NCI-H446 treated with DMSO at 0.1 percent for 48 hours (cell line): ENCODE measurements around the gene ADAMTS6.
"Not testable (repeated sequence)": the region's sequence is repeated elsewhere in the genome, so short reads cannot be mapped to it uniquely, and the experiment has no call there.

ENCODE experiments used
- DNase-seq: peaks from one replicate; lab custom pipeline; 2025; lab: John Stamatoyannopoulos, UW

The ADAMTS6 gene

DNA sequence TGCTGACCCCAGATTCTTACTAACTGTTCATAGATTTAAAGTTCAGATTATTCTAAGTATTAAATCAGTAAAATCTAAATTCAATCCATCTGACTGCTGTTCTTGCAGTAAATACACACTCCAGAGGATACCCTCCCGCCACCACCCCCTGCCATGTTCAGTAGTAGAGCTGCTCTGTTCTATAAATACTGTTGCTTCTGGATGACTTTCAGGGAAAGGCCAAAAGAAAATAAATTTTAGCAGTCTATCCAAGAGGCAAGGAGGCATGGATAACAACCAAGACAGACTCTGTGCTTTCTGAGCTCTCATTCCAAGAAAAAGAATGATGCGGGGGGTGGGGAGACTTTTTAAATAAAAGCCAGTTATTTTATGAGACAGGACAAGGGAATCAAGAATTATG, 115.1 kb downstream of the ADAMTS6 start:
- DNase-seq = peak; percentile 21

DNA sequence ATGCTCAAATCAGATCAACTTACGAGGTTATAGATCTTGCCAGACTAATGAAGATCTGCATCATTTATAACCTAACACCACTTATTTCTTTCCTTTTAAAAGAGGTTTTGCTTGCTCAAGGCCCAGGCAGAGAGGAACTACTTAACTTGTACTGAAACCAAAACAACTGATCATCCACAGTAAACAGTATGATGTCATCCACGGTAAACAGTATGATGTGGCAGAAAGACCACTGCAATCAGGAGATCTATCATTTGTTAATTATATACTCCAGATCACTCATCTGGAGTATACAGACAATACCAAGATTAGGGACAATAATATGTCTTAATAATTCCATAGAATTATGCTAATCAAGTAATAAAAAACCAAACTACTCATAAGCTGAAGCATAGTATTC, 116.8 kb downstream of the ADAMTS6 start:
- no peak for DNase-seq

DNA sequence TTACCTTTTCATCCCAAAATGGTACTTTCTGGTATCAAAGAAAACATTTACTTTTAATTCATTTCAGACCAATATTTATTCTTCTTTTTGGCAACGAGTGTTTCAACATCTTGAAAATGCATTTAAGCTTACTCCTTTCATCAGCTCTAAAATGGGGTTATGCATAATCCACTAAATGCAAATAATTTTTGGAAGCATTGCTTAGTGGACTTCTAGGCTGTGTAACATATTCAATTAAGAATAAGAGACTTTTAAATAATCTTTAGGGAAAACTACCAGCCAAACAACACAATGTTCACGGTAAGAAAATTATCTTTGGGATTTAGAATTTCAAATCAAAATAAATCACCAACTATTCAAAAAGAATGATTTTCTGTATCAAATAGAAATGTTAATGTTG, 118.2 kb downstream of the ADAMTS6 start:
- no peak for DNase-seq

DNA sequence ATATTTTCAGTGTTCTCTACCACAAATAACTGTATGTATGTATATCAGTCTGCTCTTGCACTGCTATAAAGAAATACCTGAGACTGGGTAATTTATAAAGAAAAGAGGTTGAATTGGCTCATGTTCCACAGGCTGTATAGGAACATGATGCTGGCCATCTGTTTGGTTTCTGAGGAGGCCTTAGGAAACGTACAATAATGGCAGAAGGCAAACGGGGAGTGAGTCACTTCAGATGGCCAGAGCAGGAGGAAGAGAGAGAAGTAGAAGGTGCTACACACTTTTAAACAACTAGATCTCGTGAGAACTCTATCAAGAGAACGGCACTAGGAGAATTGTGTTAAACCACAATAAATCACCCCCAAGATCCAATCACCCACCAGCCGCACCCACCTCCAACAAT, 121.7 kb downstream of the ADAMTS6 start:
- peak; percentile 41 for DNase-seq

DNA sequence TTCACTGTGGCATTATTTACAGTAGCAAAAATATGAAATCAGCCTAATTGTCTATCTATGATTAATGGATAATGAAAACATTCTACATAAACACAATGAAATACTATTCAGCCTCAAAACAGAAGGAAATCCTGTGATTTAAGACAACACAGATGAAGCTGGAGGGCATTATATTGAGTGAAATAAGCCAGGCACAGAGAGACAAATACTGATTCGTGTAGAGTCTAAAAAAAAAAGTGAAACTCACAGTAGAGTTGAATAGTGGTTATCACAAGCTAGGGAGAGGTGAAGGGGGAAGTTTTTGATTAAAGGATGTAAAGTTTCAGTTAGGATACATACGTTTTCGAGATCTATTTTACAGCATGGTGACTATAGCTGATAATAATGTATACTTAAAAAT, 122.2 kb downstream of the ADAMTS6 start:
- no peak for DNase-seq

DNA sequence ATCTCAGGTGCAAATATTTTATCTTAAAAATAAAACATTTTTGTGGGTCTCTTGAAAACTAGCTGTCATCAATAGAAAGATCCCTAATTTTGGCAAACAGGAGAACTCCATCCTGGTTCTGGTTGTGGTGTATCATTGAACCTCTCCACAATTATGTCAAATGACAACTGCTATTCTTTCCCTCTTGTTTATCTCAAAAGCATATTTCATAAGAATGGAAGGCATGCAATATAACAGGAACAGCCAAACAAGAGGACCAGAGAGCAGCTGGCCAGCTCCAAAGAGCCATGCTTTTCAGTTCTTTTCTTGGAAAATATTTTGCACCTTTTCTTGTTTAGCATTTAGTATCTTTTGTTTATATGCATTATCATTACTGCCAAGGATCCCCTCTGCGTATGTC, 125.4 kb downstream of the ADAMTS6 start:
- DNase-seq = no peak

DNA sequence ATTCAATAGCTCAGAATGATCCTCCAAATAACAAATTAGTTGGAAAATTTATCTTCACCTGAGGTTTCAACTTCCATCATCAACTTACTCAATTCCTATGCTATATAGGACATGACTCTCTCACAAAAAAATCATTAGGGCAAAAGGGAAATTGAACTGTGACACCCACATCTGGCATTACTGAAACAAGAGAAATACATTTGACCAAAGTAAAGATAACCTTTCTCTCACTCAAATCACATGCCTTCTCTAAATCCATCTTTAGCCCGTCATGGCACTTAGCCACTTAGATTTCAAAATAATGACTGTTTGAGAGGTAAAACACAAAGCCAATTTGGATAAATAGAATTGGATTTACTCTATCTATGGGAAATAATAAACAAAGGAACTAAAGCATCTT, 126.4 kb downstream of the ADAMTS6 start:
- DNase-seq = no peak

DNA sequence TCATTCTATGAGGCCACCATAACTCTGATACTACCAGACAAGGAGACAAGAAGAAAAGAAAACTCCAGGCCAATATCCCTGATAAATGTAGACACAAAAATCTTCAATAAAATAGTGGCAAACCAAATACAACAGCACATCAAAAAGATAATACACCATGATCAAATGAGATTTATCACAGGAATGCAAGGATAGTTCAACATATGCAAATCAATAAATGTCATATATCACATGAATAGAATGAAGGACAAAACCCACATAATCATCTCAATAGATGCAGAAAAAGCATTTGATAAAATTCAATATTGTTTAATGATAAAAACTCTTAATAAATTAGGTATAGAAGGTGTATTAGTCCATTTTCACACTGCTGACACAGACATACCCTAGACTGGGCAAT, 139.9 kb downstream of the ADAMTS6 start:
- no peak for DNase-seq

DNA sequence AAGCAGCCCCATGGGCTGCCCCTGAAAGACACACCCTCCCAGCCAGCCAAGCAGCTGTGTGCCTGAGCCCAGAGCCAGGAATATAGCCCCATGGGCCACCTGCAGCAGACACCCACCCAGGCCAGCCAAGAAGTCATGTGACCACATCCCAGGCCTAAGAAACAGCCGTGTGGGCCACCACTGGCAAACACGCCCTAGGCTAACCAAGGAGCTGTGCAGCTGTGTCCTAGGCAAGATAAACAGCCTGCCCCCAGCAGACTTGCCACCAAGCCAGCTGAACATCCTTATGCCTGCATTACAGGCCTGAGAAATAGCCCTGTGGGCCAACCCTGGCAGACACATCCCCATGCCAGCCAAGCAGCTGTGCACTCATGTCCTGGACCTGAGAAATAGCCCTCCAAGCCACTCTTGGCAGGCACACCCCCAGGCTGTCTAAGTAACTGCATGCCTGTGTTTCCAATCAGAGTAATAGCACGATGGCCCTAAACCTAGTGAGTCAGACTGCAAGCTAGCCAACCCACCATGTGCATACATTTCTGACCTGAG, 143.0 kb downstream of the ADAMTS6 start:
- DNase-seq = peak; percentile 73

DNA sequence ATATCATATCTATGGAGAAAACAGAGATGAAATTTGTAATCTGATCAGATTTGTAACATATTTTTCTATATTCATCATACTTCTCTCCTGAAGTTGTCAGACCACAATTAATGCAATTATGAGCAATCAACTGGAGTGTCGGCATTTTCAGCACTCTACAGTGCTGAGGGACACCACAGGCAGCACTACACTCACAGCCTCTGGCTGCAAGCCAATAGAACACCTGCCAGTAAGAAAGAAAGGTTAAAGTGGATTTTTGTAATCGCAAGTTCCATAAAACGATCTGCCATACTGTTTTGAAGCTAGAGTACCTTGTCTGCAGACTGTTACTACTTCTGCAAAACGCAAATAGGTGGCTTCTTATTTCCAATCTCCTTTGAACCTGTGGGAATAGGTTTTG, 147.6 kb downstream of the ADAMTS6 start:
- DNase-seq = no peak

DNA sequence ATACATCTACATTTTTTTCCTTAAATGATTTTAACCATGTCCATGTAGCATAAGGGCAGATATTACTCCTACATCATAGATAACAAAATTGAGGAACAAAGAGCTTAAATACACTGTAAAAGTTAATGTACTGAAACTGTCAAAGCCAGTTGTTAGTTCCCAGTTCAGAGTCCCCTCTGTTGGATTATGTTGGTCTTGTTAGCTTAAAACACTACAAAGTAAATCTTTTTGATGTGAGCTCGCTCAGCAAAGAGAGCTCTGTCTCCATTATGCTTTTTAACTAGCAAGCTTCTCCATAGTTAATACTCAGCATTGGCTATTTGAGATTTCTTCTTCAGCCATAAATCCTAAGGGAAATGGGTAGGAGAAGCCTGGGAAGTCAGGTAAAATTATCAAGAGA, 149.1 kb downstream of the ADAMTS6 start:
- no peak for DNase-seq

DNA sequence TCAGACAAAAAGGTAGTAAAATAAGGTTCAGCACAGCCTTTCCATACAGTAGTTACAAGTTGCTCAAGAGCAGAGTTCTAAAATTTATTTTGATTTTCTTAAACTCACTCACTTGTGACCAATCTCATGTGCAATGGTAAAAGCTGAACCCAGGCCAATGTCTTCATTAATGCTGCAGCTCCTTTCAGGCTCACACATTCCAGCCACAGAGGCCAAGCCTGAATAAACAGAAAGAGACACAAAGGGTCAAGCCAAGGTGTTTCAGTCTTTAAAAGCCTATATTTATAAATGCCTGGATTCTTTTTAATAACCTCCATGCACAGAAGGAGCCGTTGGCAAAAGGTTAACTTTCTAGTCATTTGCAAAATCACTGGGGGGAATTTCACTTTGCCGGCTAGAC, 152.5 kb downstream of the ADAMTS6 start:
- no peak for DNase-seq

DNA sequence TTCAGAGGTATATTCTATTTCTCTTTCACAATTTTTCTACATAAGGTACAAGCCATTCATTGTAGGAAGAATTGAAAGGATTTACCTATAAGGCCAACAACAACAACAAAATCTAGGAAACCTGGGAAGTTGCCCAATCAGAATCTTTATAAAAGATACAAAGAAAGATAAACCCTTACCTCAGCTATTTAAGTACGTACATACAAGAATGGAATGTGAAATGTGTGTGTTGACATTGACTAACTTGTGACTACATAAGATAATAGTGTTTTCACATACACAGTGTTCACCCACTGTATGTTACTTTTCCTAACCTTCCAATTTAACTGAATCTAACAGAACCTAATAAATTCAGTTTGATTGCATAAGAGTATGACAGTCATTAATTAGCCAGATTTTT, 154.1 kb downstream of the ADAMTS6 start:
- no peak for DNase-seq

DNA sequence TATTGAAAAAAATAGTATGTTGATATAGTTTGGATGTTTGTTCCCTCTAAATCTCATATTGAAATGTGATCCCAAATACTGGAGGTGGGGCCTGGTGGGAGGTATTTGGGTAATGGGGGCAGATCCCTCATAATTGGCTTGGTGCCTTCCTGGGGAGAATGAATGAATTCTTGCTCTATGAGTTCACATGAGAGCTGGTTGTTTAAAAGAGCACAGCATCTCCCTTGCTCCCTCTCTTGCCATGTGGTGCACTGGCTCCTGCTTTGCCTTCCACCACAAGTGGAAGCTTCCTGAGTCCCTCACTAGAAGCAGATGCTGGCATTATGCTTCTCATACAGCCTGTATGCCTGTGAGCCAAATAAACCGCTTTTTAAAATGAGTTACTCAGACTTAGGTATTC, 154.8 kb downstream of the ADAMTS6 start:
- no peak for DNase-seq

DNA sequence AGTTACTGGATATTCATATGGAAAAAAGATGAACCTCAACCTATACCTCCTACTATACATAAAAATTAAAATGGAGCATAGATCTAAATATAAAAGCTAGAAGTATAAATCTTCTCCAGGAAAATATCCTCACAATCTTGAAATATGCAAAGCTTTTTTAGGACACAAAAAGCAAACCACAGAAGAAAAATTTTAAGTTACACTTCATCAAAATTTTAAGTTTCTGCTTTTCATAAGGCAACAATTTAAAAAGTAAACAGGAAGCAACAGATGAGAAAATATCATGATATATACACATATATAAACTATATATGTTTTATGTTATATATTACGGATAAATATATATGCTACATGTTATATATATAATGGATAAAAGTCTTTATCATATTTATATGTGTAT, 157.5 kb downstream of the ADAMTS6 start:
- no peak for DNase-seq

DNA sequence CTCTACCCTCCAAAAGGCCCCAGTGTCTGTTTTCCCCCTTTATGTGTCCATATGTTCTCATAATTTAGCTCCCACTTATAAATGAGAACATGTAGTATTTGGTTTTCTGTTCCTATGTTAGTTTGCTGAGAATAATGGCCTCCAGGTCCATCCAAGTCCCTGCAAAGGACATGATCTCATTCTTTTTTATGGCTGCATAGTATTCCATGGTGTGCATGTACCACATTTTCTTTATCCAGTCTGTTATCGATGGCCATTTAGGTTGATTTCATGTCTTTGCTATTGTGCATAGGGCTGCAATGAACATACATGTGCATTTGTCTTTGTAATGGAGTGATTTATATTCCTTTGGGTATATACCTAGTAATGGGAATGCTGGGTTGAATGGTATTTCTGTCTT, 161.0 kb downstream of the ADAMTS6 start:
- not testable (repeated sequence) for DNase-seq

DNA sequence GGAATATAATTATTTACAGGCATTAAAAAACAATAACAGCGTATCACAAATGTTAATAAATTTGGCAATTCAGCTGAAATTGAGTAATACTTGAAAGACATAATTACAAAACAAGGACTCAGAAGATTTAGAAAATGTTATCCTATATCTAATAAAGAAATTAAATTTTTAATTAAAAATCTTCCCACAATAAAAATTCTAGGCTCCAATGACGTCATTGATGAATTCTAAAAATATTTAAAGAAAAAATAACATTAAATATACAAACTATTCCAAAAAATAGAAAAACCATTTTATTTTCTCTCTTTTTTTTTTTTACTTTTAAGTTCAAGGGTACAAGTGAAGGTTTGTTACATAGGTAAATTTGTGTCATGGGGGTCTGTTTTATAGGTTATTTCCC, 161.5 kb downstream of the ADAMTS6 start:
- no peak for DNase-seq

DNA sequence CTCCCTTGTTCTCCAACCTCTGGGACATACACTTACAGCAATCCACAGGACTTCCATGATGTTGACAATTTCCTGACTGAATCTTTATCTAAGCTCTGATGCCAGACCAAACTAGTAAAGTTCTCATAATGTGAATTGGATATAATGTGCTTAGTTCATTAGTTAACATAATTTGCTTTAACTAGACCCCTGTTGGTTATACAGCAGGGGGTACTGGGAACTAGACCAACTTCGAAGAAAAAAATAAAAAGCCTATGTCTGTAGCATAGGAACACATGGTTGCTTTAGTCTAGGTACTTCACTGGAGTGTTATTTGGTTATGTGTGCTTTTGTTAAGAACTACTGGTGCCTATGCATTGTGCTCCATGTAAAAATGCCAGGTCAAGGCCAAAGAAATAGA, 173.8 kb downstream of the ADAMTS6 start:
- peak; percentile 44 for DNase-seq

DNA sequence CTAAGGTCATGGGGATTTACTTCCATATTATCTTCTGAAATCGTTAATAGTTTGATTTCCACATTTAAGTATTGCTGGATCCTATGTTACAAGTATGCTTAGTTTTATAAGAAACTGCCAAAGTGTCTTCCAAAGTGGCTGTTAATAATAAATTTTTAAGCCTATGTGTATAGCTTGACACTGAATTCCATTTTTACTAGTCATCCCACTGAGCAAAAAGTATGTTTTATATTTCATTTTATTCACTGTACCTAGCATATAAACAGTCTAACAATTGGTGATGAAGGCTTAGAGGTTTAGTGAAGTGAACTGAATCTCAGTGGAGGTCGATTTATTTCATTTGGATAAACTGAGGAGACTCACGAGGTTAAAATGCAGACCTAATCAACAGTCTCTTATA, 174.6 kb downstream of the ADAMTS6 start:
- DNase-seq = no peak

DNA sequence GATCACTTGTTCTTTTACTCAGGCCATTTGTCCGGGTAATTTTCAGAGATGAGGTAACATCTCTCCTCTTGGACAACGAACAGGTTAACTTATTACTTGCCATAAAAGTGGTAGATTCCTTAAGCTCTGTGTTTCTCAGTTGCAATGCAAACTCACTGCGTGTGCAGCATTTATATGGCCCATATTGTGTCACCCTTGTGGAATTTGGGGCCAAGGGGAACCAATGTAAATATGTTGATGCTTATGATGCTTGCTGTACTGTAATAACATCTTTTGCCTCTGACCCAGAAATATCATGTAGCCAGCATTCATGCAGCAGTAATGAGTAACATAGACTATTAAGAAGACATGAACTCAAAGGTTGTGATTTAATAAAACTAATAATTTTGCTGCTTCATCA, 175.8 kb downstream of the ADAMTS6 start:
- no peak for DNase-seq

DNA sequence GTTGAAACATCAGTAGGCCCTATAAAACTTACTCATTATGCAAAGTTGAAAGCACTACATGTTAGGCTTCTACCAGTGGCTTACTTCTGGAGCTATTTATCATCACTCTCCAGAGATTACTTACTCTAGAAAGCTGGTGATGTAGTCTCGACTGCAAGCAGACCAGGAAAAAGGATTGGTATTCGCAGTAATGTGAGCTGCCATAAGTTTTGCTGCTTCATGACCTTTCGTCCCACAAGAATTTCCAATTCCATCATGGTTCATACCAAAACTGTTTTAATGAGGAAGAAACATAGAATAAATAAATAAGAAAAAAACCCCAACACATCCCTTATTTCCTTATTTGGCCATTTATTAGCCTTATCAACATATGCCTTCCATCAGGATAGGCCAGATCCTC, 181.9 kb downstream of the ADAMTS6 start:
- DNase-seq = no peak

DNA sequence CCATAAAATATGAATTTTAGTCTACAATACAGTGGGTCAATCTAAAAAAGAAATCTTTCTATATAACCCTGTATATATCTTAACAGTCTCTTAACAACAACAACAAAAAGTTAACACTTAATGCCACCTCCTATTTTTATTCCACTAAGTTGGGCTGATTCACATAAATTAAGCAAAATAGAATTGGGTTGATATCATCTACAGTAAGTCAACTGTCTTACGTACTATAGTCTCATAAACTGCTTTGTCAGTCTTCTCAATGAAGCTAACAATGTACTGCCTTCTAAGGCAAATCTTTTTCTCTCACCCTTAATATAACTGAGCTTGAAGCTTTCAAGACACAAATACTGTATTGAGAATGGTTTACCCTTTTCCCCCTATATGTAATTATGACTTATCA, 185.7 kb downstream of the ADAMTS6 start:
- no peak for DNase-seq

DNA sequence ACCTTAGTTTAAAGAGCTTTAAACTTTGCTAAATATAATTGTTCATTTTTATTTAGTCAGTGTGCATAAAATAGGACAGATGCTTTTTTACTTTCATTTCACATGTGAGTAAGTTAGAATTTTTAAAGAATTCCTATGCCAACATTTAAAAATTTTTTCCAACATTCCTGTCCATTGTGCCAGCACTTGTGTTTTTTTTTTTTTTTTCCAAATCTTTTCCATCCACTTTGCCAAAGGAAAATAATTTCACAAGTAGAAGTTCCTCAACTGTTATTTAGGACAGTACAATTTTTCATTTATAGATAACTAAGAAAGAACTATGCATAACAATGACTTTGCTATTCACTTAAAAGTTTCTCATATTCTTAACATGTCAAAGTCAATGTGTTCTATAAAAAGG, 189.5 kb downstream of the ADAMTS6 start:
- no peak for DNase-seq

DNA sequence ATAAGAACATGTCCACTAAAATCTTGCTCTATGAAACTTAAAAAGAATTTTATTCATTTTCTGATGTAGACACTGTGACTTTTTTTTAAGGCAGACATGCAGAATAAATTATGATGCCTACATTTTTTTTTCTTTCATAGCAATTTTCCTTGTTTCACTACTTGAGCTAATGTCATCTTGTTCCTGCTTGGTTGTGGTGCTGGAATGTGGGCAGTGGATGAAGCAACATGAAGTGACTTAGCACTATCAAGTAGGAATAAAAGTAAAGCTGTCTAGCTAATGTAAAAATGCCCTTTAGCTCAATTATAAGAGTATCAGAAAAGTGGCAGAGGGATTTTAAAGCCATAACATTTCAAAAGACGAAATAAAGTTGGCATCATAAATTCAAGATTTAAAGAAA, 191.0 kb downstream of the ADAMTS6 start:
- no peak for DNase-seq

DNA sequence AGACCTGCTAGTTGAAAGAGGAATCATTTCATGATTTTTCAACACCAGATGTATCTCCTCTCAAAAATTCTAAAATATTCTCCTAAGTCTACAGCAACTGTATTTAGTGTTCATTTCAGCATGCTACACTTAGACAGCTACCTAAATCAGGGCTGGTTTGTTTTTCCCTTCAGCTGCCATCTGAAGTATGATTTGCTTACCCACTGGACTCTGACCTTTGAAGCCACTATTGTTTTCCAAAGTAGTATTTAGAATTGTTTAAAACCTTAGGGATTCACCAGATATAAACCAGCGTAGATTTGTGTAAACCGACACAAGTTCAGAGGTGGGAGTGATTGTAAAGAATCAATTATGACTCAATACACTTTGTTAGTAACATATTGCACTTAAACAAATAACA, 193.1 kb downstream of the ADAMTS6 start:
- no peak for DNase-seq
